Measurements from ENCODE around the gene RADIL. TPM values are rescaled to one million over a fixed set of nuclear protein-coding genes. Genes with fewer than 3 reads are reported as not detected.

RADIL gene
- total RNA-seq, 1 experiment from 2014 or later: not detected

DNA sequence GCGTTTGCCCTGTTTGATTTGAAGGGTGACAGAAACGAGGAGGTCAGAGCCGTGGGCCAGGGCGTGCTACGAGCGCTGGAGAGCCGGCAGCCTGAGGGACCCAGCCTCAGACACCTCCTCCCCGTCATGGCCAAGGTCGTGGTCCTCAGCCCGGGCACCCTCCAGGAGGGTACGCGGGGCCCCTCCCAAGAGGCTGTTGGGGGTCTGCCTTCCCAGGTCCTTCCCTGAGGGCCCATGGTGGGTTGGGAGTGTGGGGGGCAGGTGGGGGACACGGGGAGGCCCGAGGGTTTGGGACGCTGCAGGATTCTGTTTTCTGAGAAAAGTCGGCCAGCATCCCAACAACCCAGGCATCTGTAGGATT, 100.2 kb downstream of the RADIL start:
- no peak for DNase-seq (ENCODE audit: unreplicated experiment)
- ChIA-PET POLR2A (no interaction called here), CTCF (interaction anchor here (0.6 kb wide), 1 partner anchor 1151 kb away, joined by 3 read pairs; no protein-coding TSS in a partner anchor)
- no peaks in the 10 kb centered on the region for H3K27me3 Mint-ChIP-seq (ENCODE audit: insufficient read depth, unreplicated experiment)
- no TSS peak for BruUV-seq (replicated peaks)
- peaks cover 6% of the 10 kb centered on the region for H3K4me1 Mint-ChIP-seq (ENCODE audit: insufficient read depth, unreplicated experiment)
- TF ChIP-seq, protein P1, sequence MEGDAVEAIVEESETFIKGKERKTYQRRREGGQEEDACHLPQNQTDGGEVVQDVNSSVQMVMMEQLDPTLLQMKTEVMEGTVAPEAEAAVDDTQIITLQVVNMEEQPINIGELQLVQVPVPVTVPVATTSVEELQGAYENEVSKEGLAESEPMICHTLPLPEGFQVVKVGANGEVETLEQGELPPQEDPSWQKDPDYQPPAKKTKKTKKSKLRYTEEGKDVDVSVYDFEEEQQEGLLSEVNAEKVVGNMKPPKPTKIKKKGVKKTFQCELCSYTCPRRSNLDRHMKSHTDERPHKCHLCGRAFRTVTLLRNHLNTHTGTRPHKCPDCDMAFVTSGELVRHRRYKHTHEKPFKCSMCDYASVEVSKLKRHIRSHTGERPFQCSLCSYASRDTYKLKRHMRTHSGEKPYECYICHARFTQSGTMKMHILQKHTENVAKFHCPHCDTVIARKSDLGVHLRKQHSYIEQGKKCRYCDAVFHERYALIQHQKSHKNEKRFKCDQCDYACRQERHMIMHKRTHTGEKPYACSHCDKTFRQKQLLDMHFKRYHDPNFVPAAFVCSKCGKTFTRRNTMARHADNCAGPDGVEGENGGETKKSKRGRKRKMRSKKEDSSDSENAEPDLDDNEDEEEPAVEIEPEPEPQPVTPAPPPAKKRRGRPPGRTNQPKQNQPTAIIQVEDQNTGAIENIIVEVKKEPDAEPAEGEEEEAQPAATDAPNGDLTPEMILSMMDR (IDR thresholded peaks at IDR 0.05; ENCODE audit: unreplicated experiment): no peak
- intact Hi-C loops (cut with micrococcal nuclease): no loop called here
- H3K27ac Mint-ChIP-seq (ENCODE audit: low read depth, unreplicated experiment): no peak overlapping the region
- no peak overlapping the region for H3K4me3 Mint-ChIP-seq (ENCODE audit: unreplicated experiment)
- peaks cover 29% of the 10 kb centered on the region for H3K36me3 Mint-ChIP-seq (ENCODE audit: insufficient read depth, unreplicated experiment)
- no peaks in the 10 kb centered on the region for H3K9me3 Mint-ChIP-seq (ENCODE audit: unreplicated experiment)

DNA sequence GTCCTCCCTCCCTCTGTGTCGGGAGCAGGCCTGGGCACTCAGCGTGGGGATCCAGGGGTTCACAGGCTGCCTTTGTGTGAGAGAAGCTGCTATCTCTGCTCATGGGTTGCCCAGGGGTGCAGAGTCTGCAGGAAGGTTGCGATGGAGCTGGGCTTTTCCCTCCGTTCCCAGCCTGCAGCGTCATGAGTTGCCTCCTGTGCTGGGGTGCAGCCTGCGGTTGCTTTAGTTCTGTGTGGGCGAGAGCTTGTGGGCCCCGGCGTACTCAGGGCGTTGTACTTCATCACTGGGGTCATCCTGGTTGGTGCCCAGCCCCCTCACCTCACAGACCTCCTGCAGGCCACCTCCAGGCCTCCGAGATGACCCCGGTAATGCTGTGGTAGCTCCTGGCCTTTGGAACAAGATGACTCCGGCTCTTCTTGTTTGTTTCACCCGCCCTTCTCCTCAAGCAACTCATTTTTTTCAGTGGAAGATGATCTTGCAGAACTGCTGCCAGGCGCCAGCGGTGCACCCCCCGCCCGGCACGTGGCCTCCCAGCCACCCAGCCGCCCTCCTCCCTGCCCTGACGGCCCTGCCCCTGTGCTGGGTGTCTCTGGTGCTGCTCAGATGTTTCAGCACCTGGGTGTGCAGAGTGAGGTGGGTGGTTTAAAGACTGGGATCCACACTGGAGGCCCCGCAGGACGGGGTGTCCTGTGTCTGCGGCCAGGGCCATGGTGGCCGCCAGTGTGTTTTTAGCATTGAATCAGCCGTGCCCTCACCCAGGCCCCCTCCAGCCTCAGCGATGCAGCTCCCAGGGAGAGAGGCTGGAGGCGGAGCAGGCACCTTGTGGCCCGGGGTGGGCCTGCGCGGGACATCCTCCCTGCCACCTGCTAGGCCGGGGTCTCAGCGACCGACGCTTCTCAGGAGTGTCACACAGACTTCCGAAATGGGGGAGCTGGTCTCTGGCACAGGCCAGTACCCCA, 100.9 kb downstream of the RADIL start:
- Mint-ChIP-seq H3K9me3 (ENCODE audit: unreplicated experiment) (no peaks in the 10 kb centered on the region), H3K27me3 (ENCODE audit: insufficient read depth, unreplicated experiment) (no peaks in the 10 kb centered on the region), H3K4me1 (ENCODE audit: insufficient read depth, unreplicated experiment) (peaks cover 7% of the 10 kb centered on the region), H3K27ac (ENCODE audit: low read depth, unreplicated experiment) (no peak overlapping the region), H3K36me3 (ENCODE audit: insufficient read depth, unreplicated experiment) (peaks cover 25% of the 10 kb centered on the region), H3K4me3 (ENCODE audit: unreplicated experiment) (no peak overlapping the region)
- DNase-seq (ENCODE audit: unreplicated experiment): no peak
- TF ChIP-seq, protein P1 (IDR thresholded peaks at IDR 0.05; ENCODE audit: unreplicated experiment): no peak
- no TSS peak for BruUV-seq (replicated peaks)
- intact Hi-C loops (cut with micrococcal nuclease): no loop called here
- ChIA-PET POLR2A (interaction anchor here (0.5 kb wide), 1 partner anchor 287 kb away, joined by 3 read pairs; no protein-coding TSS in a partner anchor), CTCF (interaction anchor here (0.6 to 1.0 kb wide), 2 partner anchors 14 to 1150 kb away, joined by 3 to 4 read pairs; no protein-coding TSS in a partner anchor)

DNA sequence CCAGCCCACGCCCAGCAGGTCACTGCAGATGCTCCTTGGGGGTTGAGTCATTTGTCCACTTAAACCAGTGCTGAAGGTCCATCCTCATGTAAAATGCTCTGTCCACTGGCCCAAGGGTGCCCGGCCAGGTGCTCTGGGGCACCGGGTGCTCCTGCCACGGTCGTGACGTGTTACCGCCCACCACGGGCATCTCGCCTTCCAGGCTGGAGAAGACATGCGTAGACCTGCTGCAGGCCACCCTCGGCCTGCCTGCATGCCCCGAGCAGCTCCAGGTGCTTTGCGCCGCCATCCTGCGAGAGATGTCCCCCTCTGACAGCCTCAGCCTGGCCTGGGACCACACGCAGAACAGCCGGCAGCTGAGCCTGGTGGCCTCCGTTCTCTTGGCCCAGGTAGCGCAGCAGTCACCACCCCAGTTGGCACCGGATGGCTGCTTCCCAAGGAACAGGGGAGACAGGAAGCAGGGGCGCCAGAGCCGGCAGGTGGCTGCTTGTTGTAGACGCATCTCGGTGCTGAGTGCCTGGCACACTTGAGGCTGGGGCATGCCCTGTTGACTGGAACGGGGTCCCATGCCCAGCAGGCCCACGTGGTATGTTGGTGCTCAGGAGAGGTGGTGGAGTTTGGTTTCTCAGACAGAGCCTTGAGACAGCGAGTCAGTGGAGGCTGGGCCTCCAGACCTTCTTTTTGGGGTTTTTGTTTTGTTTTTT, 102.0 kb downstream of the RADIL start:
- no TSS peak for BruUV-seq (replicated peaks)
- no peak for DNase-seq (ENCODE audit: unreplicated experiment)
- no peak overlapping the region for H3K4me3 Mint-ChIP-seq (ENCODE audit: unreplicated experiment)
- H3K27me3 Mint-ChIP-seq (ENCODE audit: insufficient read depth, unreplicated experiment): no peaks in the 10 kb centered on the region
- peaks cover 16% of the 10 kb centered on the region for H3K36me3 Mint-ChIP-seq (ENCODE audit: insufficient read depth, unreplicated experiment)
- TF ChIP-seq, protein P1 (IDR thresholded peaks at IDR 0.05; ENCODE audit: unreplicated experiment): no peak
- no peaks in the 10 kb centered on the region for H3K9me3 Mint-ChIP-seq (ENCODE audit: unreplicated experiment)
- intact Hi-C loops (cut with micrococcal nuclease): no loop called here
- ChIA-PET POLR2A (no interaction called here), CTCF (no interaction called here)
- H3K4me1 Mint-ChIP-seq (ENCODE audit: insufficient read depth, unreplicated experiment): peaks cover 6% of the 10 kb centered on the region
- no peak overlapping the region for H3K27ac Mint-ChIP-seq (ENCODE audit: low read depth, unreplicated experiment)

DNA sequence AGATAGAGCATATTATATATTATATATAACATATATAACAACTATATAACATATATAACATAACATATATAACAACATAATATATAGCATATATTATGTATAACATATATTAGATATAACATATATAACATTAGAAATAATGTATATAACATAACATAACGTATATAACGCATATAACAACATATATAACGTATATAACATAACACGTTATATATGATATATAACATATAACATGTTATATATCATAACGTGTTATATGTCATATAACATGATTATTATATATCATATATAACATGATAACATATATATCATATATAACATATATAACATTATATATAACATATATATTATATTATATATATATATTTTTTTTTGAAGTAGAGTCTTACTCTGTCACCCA, 104.4 kb downstream of the RADIL start:
- CTCF ChIA-PET: no interaction called here
- TF ChIP-seq, protein P1 (IDR thresholded peaks at IDR 0.05; ENCODE audit: unreplicated experiment): no peak

More for the DNA sequence above, 104.4 kb downstream of the RADIL start:
- POLR2A ChIA-PET: interaction anchor here (1.0 kb wide), 1 partner anchor 273 kb away, joined by 4 read pairs; no protein-coding TSS in a partner anchor
- Mint-ChIP-seq H3K9me3 (ENCODE audit: unreplicated experiment) (no peaks in the 10 kb centered on the region), H3K27ac (ENCODE audit: low read depth, unreplicated experiment) (no peak overlapping the region), H3K4me1 (ENCODE audit: insufficient read depth, unreplicated experiment) (peaks cover 14% of the 10 kb centered on the region), H3K36me3 (ENCODE audit: insufficient read depth, unreplicated experiment) (peaks cover 7% of the 10 kb centered on the region), H3K4me3 (ENCODE audit: unreplicated experiment) (no peak overlapping the region), H3K27me3 (ENCODE audit: insufficient read depth, unreplicated experiment) (no peaks in the 10 kb centered on the region)
- intact Hi-C loops (cut with micrococcal nuclease): no loop called here
- no TSS peak for BruUV-seq (replicated peaks)
- no peak for DNase-seq (ENCODE audit: unreplicated experiment)

Measured in MCF 10A (cell line).